AG08395 (cell line): Measurements from ENCODE around the gene NANS.
A peak's percentile ranks its signal among the peaks of the same experiment; 100 is the strongest.
"Not testable (repeated sequence)": the region's sequence is repeated elsewhere in the genome, so short reads cannot be mapped to it uniquely, and the experiment has no call there.

Experiments
- DNase-seq: peaks from one replicate; pipeline ENCODE4 v3.0.0; 2012; ENCODE audit warnings: mixed read lengths, low spot score

Gene NANS

DNA sequence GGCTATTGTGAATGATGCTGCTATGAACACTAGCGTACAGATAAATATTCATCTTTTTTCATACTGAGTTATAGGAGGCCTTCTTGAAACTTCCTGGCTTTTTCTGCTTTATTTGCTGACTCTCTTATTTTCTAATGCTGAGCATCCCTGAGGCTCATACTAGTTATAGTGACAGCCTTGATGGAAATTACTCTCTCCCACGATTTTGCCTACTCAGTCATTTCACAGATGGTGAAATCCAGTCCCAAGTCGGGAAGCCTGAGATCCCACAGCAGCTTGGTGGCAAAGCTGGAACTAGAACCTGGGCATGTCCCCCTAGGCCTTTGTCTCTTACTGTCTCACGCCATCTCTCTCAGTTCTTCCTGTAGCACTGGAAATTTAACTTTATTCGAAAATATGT, 22.4 kb downstream of the NANS start:
- DNase-seq: no peak

DNA sequence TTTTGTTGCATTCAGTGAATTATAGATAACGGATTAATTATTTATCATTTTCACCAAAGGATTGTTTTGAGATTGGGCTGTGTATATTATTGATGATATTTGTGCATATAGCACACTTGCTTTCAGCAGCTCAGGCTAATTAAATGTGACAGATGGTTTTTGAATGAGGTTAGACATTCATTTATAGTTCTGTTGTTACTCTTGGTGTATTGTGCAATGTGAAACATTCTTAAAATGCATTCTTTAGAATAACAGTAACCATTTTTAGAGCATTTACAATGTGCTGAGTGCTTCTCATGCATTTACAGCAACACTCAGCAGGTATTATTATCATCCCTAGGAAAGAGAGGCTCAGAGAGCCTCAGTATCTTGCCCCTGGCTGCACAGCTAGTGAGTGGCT, 23.8 kb downstream of the NANS start:
- peak; percentile 26 for DNase-seq

DNA sequence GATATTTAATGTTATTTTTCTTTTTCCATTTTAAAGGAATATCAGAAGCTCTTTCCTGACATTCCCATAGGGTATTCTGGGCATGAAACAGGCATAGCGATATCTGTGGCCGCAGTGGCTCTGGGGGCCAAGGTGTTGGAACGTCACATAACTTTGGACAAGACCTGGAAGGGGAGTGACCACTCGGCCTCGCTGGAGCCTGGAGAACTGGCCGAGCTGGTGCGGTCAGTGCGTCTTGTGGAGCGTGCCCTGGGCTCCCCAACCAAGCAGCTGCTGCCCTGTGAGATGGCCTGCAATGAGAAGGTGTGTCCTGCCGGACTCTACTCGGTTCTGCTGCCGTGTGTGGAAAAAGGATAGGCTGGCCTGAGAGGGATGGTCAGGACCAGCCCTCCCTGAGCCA, 24.2 kb downstream of the NANS start:
- DNase-seq: no peak

DNA sequence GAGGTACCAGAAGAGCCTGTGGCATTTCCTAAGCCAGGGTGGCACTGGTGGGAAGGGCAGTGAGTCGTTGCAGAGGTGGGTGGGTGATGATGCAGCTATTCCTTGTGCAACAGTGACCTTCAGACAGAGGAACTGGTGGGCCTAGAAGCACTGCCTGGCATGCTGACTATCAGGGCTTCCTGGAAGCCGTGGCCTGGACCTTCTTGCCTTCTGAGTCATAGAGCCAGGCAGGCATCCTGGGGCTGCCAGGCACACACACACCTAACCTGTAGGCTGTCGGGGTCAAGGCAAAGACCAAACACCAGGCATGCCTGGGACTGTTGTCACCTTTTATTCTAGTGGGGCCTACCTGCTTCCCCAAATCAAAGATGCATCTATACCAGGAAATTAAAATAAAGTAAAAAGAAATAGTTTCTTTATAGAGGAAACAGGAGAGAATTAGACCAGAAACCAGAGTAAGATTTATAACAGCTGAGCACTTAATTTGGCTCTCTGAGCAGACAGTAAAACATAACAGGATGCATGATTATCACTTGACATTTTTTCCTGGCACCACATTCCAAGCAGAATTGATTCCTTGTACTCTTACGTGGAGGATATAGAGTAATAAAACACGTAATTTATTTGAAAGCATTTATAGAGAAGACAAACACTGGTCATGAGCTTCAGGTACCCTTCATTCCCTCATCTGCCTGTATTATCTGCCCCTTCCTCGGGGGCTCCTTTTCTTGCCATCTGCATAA, 25.1 kb downstream of the NANS start:
- DNase-seq: peak; percentile 50

DNA sequence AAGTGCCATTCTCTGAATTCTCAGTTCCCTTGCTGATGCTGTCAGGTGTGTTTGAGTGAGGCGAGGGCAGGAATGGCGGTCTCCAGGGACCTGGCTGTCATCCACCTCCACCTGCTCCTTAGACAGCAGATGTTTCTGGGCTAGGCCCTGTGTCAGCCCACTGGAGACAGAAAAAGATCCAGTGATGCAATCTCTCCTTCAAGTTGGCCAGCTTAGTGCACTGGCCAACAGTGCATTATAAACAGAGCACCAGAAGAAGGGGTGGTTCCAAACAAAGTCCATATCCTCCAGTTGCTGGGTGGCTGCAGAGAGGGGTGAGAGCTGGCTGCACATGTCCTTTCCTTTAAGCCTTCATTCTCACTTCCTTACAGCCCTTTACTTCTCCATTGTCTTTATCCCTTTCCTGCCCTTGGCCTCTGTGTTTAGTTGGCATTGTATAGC, 26.5 kb downstream of the NANS start:
- DNase-seq: no peak

DNA sequence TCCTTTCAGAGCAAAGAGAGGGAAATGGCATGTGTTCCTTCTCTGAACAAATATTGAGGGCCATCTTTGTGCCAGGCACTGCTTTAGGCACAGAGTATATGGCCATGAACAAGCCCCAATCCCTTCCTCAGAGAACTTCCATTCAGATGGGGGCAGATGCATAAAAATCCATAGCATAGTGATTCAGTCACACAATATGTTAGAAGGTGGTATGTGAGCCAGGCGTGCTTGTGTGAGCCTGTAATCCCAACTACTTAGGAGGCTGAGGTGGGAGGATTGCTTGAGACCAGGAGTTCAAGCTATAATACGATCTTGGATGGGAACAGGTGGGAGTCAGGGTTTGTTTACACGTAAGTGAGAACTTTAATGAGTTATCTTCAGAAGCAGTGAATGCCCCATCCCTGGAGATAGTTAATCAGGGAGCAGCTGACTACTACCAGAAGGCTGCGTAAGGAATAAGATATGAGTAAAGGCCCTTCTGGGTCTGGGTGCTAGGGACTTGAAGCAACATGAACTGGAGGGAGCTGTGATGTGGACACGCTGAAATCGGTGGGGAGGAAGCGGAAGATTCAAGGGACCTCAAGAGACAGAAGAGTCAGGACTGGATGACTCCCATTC, 27.1 kb downstream of the NANS start:
- DNase-seq: no peak

DNA sequence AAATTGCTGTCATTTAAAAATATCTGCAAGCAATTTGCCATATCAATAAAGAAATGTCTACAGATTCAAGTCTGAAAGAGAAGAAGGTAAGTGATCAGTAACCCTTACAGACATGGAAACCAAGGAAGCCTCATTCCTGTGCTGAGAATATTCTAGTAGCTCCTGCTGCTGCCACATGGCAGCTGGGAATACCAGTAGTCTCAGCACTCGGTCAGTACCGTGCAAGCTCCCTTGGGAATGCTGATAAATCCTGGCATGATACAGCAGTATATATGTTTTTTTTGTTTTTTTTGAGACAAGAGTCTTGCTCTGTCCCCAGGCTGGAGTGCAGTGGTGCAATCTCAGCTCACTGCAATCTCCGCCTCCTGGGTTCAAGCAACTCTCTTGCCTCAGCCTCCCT, 27.9 kb downstream of the NANS start:
- DNase-seq: no peak

DNA sequence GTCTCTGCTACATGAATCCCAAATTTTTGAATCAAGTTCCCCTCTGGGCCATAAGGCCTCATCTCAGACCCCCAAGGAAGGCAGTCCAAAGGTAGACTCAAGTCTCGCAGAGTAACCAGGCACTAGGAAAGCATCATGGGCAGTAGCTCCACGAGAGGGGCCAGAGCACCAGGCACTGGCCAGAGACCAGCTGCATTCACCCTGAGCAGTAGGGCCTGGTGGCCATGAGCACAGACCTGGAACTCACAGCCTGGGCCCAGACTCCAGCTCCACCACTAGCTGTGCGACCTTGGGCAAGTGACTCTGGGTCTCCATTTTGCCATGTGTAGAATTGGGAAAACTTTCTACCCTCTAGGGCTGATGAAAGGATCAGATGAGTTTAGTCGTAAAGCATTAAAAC, 28.5 kb downstream of the NANS start:
- no peak for DNase-seq

DNA sequence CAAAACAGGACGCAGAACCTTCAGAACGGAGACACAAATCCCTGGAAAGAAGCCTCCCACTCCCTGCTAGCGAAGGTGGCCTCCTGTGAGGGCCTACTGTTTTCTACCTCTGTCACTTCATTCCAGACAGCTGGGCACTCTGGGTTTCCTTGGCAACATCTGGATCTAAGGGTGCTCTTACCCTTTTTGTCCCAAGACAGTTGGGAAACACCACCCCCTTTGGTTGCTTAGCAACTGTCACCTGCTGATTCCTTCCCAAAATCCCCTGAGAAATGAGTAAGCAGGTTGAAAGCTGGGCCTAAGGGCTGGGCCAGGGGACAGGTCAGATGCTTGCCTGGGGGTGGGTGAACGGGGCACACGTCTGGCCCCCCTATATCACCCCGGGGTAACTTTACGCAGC, 29.4 kb downstream of the NANS start:
- DNase-seq: no peak

DNA sequence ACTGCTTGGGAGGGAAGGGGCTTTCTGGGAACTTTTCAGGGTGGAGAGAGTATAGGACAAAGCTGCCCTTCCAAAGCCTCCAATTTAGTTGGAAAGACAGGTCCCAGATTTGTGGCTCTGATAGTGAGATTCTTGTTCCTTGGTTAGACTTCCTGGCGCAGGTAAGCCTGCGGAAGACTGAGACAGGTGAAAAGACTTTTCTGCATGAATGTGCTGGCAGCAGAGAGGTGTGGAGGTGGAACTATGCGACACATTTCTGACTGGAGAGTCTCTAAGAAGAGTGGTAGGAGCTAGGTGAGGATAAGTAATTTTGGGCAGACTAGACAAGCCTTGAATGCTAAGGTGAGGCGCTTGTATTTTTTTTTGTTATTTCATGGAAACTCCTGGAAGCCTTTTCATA, 29.9 kb downstream of the NANS start:
- no peak for DNase-seq

DNA sequence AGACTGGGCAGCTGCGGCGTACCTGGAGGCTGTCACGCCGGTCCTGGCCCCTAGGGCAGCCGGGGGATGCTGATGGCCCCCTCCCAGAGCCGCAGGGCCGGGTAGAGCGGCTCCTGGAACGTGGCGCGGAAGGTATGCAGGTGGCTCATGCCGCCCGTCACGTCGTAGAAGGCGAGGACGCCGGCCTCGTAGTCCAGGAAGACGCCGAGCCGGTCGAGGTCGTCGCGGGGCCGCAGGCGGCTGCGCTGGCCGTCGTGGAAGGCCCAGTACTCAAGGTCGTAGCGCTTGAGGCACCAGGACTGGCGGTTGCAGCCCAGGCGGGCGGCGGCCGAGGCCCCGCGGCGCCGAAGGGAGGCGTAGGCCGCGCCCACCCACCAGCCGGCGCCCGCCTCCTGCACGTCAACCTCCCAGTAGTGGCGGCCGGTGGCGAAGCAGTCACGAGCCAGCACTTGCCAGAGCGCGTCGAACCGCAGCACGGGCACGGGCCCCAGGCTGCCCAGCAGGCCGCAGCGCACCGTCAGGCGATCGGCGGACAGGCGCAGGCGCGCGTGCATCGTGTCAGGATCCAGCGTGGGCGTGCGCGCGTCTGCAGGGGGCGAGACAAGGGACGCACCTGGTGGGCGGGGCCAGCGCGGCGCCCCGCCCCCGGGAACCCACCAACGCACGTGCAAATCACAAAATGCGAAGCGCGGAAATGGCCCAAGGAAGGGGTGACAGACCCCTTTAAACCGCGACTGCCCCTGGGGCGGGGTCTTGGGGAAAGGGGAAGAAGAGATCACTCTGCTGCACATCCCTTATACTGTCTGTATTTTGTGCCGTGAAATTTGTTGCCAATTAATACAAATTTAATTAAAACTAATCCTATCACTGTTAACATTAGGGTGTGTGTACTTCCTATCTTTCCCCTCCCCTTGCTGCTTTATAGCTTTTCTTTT, 31.2 kb downstream of the NANS start:
- DNase-seq: peak; percentile 55

DNA sequence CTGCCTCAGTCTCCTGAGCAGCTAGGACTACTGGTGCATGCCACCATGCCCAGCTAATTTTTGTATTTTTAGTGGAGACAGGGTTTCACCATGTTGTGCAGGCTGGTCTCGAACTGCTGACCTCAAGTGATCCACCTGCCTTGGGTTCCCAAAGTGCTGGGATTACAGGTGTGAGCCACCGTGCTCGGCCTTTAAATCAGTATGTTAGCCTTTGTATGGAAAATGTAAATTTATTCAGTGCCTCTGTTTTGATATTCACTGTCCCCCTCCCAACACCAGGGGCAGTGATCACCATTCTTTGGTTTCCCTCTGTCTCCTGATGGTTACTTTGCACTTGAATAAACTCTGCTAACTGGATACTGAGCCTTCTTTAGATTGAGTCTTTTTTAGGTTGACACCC, 34.1 kb downstream of the NANS start:
- not testable (repeated sequence) for DNase-seq

DNA sequence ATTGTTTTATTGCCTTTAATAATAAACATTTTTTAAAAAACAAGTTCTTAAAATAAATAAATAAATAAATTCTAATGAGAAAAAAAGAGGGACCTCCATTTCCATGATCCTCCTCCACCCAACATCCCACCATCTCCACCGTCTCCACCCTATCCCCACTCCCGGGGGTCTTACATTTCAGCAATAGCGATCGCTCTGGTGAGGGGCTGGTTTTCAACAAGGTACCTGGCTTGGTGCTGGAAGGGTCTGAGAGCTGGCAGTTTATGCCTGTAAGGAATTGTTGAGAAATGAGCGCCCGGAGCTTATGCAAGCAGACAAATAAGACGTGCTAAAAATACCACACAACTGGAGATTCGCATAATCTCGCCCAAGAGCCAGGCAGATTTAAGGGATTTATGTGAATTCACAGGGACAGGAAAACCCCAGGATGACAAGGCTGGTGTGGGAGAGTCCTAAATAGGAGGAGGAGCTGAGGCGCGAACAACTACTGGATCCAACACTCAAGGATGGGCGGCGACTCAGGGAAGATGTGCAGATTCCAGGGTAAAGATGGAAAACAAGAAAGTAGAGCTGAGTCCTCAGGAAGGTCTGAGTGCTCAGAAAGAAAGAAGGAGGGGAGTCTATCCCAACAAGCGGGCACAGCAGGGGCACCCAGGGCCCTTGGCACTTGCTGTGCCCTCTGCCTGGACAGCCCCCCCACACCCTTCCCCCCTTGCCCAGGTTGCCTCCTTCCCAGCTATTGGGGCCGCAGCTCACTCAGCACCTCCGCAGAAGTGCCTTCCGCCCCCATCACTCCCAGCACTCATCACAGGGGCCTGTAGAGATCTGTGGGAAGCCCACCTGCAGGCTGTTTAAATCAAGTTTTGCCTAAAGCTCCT, 35.4 kb downstream of the NANS start:
- no peak for DNase-seq

DNA sequence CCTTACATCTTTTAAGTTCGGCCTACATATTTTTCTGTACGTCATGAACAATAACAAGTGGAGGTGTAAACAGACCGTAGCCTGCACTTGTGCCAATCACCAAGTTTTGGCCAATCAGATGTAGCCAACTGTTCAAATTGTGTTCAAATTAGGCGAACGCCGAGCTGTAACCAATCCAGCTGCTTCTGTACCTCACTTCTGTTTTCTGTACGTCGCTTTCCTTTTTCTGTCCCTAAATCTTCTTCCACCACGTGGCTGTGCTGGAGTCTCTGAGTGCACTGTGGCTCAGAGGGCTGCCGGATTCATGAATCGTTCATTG, 36.0 kb downstream of the NANS start:
- no peak for DNase-seq

DNA sequence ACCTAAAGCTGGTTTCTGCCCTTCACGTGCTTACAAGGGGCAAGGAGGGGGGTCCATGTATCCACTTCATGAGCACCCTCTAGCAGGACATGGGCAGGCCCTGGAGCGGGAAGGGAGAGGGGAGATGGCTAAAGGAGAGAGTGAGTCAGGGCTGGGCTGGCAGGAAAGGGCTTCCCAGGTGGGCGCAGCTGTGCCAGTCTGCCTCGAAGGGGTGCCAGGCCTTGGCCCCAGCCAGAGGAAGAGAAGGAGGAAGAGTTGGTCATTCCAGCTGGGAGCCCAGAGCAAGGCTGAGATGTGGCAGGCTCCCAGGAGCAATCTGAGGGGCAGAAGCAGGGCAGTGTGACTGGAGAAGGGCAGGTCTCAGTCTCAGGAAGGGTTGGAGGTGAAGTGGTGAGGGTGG, 37.8 kb downstream of the NANS start:
- DNase-seq: no peak

DNA sequence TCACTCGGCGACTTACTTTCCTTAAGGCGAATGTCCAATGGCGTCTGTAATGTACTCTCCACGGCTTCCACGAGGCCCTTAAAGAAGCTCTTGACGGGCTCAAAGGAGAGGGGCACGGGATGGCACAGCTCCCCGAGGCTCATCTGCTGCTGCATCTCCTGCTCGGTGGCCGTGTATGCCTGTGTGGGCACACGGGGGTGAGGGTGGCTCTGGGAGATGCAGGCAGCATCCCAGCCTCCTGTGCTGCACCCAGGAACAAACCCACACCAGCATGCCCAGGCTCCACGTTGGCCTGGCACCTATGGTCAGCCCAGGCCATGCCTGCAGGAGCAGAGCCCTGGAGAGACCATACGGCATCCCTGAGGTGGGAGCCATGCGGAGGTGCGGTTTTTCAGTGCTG, 38.3 kb downstream of the NANS start:
- DNase-seq: no peak

DNA sequence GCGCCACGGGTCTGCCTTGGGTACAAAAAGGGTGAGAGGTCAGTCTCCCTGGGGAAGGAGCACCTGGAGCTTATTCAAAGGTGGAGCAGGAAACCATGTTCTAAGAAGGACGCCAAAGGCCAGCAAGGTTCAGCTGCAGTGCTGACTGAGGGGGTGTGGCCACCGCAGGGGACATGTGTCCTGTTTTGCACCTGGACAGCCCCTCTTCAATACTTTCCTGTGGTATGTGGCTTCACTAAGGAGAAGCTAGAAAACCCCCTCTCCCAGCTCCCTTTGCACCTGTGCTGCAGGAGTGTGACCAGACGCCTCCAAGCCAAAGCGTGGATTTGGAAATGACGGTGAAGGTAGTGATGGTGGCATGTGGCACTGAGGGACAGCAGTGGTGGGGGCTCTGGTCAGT, 38.9 kb downstream of the NANS start:
- DNase-seq: no peak

DNA sequence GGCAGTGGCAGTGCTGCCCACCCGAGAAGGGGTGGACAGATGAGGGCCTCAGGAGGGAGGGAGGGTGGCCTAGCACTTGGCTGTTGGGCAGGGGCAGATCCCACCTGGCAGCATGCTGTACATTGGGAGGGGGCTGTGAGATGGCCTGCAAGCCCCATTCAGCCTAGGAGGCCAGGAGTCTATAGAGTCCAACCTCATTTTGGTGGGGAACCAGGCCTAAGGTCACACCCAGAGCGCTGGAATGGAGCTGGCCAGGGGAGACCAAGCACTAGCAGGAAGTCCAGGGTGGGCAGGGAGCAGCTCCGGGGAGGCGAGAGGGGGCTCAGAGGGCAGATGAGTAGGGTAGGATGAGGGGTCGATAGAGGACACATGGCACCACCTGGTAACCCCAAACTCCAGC, 39.6 kb downstream of the NANS start:
- DNase-seq: no peak

DNA sequence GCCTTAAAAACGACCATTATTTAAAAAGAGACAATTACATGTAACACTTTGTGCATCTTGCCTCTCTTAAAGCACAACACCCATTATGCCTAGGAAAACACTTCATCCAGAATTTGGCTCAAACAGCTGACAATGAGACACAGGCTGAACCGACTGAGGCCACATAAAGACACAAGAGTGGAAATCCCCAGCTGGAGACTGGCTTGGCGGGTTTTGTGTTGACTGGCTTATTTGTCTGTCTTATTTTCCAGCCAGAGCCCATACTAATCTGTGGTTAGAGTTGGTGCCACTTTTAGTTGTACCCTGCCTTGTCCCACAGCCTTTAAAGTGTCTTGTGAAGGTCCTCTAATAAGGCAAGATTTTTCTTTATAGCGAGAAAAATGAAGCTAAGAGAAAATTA, 41.3 kb downstream of the NANS start:
- no peak for DNase-seq

DNA sequence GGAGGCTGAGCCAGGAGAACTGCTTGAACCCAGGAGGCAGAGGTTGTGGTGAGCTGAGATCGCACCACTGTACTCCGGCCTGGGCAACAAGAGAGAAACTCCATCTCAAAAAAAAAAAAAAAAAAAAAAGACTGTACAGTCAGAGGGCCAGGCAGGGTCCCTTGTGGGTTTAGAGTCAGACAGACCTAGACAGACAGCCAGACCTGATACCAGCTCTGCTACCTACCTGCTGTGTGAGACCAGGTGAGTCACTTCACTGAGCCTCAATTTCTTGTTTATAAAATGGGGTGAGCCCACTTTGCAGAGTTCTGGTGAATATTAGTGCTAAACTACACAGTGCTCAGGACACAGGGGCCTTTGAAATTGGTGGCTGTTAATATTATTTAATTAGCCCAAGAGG, 42.8 kb downstream of the NANS start:
- DNase-seq: no peak

DNA sequence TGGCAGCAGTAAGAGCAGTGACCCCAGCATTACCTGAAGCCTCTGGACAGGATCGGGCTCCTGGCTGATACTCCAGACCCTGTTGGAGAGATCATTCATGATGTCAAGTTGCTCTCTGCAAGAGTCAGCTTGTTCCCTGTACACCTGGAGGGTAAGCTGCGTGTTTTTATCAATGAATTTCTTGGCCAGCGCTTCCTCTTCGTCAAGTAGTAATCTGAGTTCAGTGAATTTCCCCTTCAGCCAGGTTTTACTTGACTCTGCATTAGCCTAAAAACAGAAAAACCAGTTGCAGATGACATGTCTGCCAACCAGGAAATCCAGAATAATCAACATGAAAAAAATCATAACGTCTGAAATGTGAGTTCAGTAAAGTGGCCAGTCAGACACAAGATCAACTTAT, 43.4 kb downstream of the NANS start:
- no peak for DNase-seq

DNA sequence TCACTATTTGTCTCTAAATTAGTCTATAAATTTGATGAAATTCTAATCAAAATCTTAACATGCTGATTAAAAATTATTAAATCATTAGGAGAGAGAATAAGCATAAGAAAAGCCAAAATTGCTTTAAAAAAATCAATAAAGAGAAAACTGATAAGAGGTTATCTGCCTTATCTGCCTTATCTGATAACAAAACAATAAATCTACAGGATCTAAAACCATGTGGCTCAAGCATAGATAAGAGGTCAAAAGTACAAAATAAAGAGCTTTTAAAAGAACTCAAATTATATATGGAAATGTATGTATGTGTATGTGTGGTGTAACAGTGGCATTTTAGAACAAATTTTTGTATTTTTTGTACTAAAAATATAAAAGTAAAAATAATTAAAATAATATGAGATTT, 43.9 kb downstream of the NANS start:
- no peak for DNase-seq
